ENCODE results near the gene SHLD3. TPM values are rescaled to one million over a fixed set of nuclear protein-coding genes. Genes with fewer than 3 reads are reported as not detected.

SHLD3 gene, protein sequence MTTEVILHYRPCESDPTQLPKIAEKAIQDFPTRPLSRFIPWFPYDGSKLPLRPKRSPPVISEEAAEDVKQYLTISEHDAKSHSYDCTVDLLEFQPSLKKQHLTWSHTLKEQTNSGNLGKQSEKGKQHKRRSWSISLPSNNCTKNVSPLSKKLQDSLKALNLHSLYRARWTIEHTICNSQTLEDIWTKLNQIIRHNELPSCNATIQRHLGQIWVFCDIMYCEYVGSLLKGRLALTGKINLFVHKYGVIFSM
- 1.9 and 2.9 TPM in 2 replicates for total RNA-seq

DNA sequence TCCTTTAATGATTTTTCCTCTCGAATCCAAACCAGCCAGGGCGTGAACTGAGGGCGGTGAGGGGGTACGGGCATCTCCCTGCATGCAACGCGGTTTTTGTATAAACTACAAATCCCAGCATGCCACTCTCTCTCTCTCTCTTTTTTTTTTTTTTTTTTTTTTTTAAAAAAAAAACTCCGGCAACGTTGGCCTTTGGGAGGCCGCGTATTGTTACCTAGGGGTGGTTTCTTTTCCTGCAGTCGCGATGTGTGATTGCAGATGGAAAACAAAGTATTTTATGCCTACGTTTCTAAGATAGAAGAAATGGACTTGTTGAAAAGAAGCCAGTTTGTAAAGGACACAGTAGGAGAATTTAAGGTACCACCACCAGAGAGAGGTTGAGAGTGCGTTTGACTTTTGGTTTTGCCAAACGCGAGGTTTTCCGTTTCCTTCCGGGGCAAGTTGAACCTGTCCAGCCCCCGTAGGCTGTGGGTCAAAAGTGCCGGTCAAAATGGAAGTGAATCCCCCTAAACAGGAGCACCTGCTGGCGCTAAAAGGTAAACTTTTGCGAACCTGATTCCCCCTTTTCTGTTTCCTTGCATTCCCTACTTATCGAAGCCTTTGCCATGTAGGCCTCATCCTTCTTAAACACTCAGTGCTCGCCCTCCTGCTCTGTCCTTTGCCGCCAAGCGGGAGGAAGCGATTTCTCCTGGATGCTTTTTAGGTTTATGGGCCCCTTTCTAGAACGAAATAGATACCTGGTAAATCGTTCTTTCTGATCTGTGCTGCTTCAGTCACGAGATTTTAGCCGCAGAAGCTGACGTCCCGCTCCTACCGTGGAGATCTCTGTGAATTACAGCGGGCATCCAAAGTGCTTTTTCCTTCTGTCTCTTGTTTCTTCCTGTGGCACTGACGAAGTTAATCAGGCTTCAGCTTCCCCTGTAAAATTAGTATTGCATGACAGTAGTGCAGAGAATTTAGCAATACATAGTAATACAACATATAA is at the start of gene SHLD3, which contains the start of gene TRAPPC13:
SHLD3 (plus strand) TSS at position 457 of the 985 bp plus-strand sequence. CDS start 4,561 bp downstream, outside the sequence.
TRAPPC13 (plus strand) TSS at position 457 of the 985 bp plus-strand sequence; CDS start at position 491, 34 bp downstream.

DNA sequence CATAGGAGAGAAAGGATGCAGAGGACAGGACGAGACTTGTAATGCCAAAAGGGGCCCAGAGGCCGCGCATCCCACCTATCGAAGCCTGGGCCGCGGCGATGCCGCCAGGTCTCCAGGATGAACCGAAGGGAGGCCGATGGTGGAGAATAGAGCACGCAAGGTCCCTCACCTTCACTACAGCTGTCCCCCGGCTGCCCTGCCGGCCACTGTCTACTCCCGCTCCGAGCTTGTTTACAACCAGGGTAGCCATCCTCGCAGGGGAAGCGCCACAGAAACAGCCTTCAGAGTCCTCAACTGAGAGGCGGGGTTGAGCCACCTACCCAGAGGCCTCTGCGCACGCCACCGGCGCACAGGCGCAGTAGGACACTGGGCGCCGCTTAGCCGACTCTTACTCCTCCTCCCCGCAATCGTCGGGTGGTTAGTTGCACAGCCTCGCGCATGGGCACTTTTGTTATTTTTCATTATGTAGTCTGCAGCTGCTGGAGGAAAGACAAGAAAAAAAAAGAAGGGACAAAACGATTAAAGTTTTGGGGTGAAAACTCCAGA is 729 bp upstream of the SHLD3 start, which contains the start of gene TRIM23:
TRIM23 (minus strand) TSS at position 309 of the 546 bp plus-strand sequence; CDS start at position 250, 59 bp downstream.

Other genes starting within 250 kb of the SHLD3 start
- gene ADAMTS6, start 143.1 kb upstream of the SHLD3 start, total RNA-seq: 3.1 and 7.5 TPM in 2 replicates
- 2.6 and 6.1 TPM in 2 replicates for gene CENPK, start 61.9 kb upstream of the SHLD3 start, total RNA-seq
- gene PPWD1, start 61.7 kb upstream of the SHLD3 start, total RNA-seq: 23.6 and 26.6 TPM in 2 replicates
- 7.8 and 10.2 TPM in 2 replicates for gene TRIM23, start 694 bp upstream of the SHLD3 start, total RNA-seq
- gene TRAPPC13, start within 50 bp of the SHLD3 start, total RNA-seq: 15.5 and 19.9 TPM in 2 replicates
- gene SGTB, start 97.1 kb downstream of the SHLD3 start, total RNA-seq: 10.5 and 14.1 TPM in 2 replicates
- 16.8 and 17.7 TPM in 2 replicates for gene NLN, start 97.2 kb downstream of the SHLD3 start, total RNA-seq